Panc1 (cell line): ENCODE data around the gene IFNL4. TPM values are rescaled to one million over a fixed set of nuclear protein-coding genes. Genes with fewer than 3 reads are reported as not detected.

Experiments used
- ATAC-seq: fragments of 200-7000 bp; cut with Tn5 transposase; 2 replicates; pipeline ENCODE4 v1.9.1; 2020; ENCODE audit warnings: mild to moderate bottlenecking, moderate library complexity
- BruUV-seq: library from RNA; stranded (reverse); fragments of 400-500 nt; replicated peaks from 2 replicates; lab custom pipeline; 2021; lab: Mats Ljungman, UMichigan
- CTCF ChIA-PET: fragments of 300-600 bp; sonication (Branson Sonifier 250); formaldehyde crosslinking; loops from one replicate; lab custom pipeline; 2022; ENCODE audit warnings: antibody characterized with exemption; lab: Charles Lee
- POLR2A ChIA-PET: fragments of 300-600 bp; sonication (Branson Sonifier 250); formaldehyde crosslinking; loops from one replicate; lab custom pipeline; 2022; ENCODE audit warnings: antibody characterized with exemption; lab: Charles Lee
- DNase-seq: peaks from one replicate; pipeline ENCODE4 v3.0.0-alpha.2; 2010; ENCODE audit warnings: low read depth, low spot score
- H3K27ac ChIP-seq: 2 replicates; pipeline ENCODE4 v1.5.1; 2011; ENCODE audit warnings: mild to moderate bottlenecking, low read length, inconsistent platforms
- H3K27me3 ChIP-seq: fragments of 200-500 bp; sonication (Bioruptor generic); 2 replicates; pipeline ENCODE4 v1.6.0; 2014; ENCODE audit warnings: low read length, inconsistent platforms; ENCODE audit not compliant: control insufficient read depth, insufficient read depth
- H3K36me3 ChIP-seq: fragments of 200-500 bp; sonication (Bioruptor generic); 2 replicates; pipeline ENCODE4 v1.5.1; 2014; ENCODE audit warnings: inconsistent platforms, mild to moderate bottlenecking, low read length, moderate library complexity; ENCODE audit not compliant: control insufficient read depth, insufficient read depth
- H3K4me1 ChIP-seq: 2 replicates; pipeline ENCODE4 v1.5.1; 2011; ENCODE audit warnings: inconsistent platforms, mild to moderate bottlenecking, low read length, moderate library complexity; ENCODE audit not compliant: control insufficient read depth, insufficient read depth
- H3K4me3 ChIP-seq, 2 experiments: 2 replicates each; pipeline ENCODE4 v1.5.1; 2011 to 2012; ENCODE audit warnings: low read depth in 2 of 2, low read length in 2 of 2, mild to moderate bottlenecking in 2 of 2, inconsistent platforms in 1 of 2, moderate library complexity in 1 of 2
- H3K9me3 ChIP-seq: fragments of 200-500 bp; sonication (Bioruptor generic); 2 replicates; pipeline ENCODE4 v1.5.1; 2014; ENCODE audit warnings: low read depth, mild to moderate bottlenecking, inconsistent platforms, low read length, moderate library complexity; ENCODE audit not compliant: control insufficient read depth, insufficient read depth
- POLR2AphosphoS5 ChIP-seq: IDR thresholded peaks from 2 replicates; pipeline ENCODE4 v1.6.1; 2012; ENCODE audit warnings: mild to moderate bottlenecking, low read depth, low read length, moderate library complexity
- SIN3A ChIP-seq: IDR thresholded peaks from 2 replicates; pipeline ENCODE4 v1.6.1; 2012; ENCODE audit warnings: low read depth, mild to moderate bottlenecking, low read length, moderate library complexity, borderline replicate concordance; ENCODE audit not compliant: insufficient read depth
- TCF7L2 ChIP-seq: IDR thresholded peaks from 2 replicates; pipeline ENCODE4 v1.6.1; 2011; ENCODE audit warnings: mild to moderate bottlenecking, low read depth, low read length, inconsistent platforms
- in situ Hi-C: cut with HindIII; loops from 2 replicates; pipeline ENCODE4 v1.10.0; 2016; ENCODE audit warnings: low sequenced_read_pairs, low pct_unique_long_range_greater_than_20kb
- intact Hi-C: fragments of 100-400 bp; cut with micrococcal nuclease; formaldehyde crosslinking; loops from one replicate; pipeline ENCODE4 v1.10.0; 2022; ENCODE audit not compliant: unreplicated experiment
- total RNA-seq: library from RNA; stranded (reverse); gene quantifications from one replicate; pipeline ENCODE4 v1.2.1, GENCODE V29; 2021; ENCODE audit not compliant: unreplicated experiment
- TF ChIP-seq, protein P1 (sequence below): fragments of 450-650 bp; IDR thresholded peaks from 2 replicates; pipeline ENCODE4 v1.5.1; 2017; ENCODE audit warnings: mild to moderate bottlenecking
- TF ChIP-seq, protein P2 (sequence below), 2 experiments: IDR thresholded peaks; 2 replicates each; pipeline ENCODE4 v1.6.1; 2011 to 2012; ENCODE audit warnings: low read depth in 2 of 2, control low read depth in 1 of 2, low read length in 1 of 2, mild to moderate bottlenecking in 1 of 2, moderate library complexity in 1 of 2; ENCODE audit not compliant: insufficient read depth in 1 of 2

Gene IFNL4
- total RNA-seq, 1 experiment from 2014 or later: not detected

DNA sequence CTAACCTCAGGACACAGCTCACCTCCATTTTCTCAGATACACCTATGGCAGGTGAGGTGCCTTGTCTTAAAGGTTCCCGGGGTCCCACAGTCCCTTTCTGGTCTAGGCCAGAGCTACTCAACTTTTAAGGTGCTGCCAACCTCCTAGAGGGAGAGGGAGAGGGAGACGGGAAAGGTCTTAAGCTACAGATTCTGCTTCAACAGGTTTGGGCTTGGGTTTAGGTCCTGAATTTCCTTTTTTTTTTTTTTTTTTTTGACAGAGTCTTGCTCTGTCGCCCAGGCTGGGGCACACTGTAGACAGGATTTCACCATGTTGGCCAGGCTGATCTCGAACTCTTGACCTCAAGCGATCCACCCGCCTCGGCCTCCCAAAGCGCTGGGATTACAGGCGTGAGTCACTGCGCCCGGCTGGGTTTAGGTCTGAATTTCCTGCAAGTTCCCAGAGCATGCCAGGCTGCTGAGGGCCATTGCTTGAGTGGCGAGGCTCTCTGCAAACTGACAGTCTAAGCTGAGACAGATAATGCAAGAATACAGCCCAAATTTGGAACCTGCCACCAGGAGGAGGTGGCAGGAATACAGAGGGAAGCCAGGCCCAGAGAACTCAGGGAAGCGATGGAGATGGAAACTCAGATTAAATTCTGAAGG, 36.8 kb downstream of the IFNL4 start:
- ChIA-PET CTCF (interaction anchor here (0.5 to 5.5 kb wide), 20 partner anchors 9 to 559 kb away, joined by 3 to 78 read pairs (median 4); no protein-coding TSS in a partner anchor), POLR2A (interaction anchor here (0.6 to 0.8 kb wide), 5 partner anchors 9 to 576 kb away, joined by 3 to 7 read pairs (median 3); no protein-coding TSS in a partner anchor)
- Histone ChIP-seq H3K4me3 (no peak overlapping the region), H3K27me3 (no peaks in the 10 kb centered on the region), H3K9me3 (no peaks in the 10 kb centered on the region), H3K27ac (no peak overlapping the region), H3K36me3 (no peaks in the 10 kb centered on the region), H3K4me1 (no peaks in the 10 kb centered on the region)
- BruUV-seq: no TSS peak
- ATAC-seq (peak; percentile 54), DNase-seq (no peak)
- in situ Hi-C loops (no loop called here), intact Hi-C loops (loop anchor here (1.0 to 5.0 kb wide), 2 partner anchors 116 to 200 kb away; partner anchors contain the start of gene PLEKHG2)
- TF ChIP-seq TCF7L2 (no peak), SIN3A (no peak), POLR2AphosphoS5 (no peak)
- TF ChIP-seq, protein P1, sequence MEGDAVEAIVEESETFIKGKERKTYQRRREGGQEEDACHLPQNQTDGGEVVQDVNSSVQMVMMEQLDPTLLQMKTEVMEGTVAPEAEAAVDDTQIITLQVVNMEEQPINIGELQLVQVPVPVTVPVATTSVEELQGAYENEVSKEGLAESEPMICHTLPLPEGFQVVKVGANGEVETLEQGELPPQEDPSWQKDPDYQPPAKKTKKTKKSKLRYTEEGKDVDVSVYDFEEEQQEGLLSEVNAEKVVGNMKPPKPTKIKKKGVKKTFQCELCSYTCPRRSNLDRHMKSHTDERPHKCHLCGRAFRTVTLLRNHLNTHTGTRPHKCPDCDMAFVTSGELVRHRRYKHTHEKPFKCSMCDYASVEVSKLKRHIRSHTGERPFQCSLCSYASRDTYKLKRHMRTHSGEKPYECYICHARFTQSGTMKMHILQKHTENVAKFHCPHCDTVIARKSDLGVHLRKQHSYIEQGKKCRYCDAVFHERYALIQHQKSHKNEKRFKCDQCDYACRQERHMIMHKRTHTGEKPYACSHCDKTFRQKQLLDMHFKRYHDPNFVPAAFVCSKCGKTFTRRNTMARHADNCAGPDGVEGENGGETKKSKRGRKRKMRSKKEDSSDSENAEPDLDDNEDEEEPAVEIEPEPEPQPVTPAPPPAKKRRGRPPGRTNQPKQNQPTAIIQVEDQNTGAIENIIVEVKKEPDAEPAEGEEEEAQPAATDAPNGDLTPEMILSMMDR: no peak
- TF ChIP-seq, protein P2, sequence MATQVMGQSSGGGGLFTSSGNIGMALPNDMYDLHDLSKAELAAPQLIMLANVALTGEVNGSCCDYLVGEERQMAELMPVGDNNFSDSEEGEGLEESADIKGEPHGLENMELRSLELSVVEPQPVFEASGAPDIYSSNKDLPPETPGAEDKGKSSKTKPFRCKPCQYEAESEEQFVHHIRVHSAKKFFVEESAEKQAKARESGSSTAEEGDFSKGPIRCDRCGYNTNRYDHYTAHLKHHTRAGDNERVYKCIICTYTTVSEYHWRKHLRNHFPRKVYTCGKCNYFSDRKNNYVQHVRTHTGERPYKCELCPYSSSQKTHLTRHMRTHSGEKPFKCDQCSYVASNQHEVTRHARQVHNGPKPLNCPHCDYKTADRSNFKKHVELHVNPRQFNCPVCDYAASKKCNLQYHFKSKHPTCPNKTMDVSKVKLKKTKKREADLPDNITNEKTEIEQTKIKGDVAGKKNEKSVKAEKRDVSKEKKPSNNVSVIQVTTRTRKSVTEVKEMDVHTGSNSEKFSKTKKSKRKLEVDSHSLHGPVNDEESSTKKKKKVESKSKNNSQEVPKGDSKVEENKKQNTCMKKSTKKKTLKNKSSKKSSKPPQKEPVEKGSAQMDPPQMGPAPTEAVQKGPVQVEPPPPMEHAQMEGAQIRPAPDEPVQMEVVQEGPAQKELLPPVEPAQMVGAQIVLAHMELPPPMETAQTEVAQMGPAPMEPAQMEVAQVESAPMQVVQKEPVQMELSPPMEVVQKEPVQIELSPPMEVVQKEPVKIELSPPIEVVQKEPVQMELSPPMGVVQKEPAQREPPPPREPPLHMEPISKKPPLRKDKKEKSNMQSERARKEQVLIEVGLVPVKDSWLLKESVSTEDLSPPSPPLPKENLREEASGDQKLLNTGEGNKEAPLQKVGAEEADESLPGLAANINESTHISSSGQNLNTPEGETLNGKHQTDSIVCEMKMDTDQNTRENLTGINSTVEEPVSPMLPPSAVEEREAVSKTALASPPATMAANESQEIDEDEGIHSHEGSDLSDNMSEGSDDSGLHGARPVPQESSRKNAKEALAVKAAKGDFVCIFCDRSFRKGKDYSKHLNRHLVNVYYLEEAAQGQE (IDR thresholded peaks at IDR 0.05; ENCODE audit: insufficient read depth in 1 of 2, low read depth in 2 of 2, low read length in 1 of 2): no peak

DNA sequence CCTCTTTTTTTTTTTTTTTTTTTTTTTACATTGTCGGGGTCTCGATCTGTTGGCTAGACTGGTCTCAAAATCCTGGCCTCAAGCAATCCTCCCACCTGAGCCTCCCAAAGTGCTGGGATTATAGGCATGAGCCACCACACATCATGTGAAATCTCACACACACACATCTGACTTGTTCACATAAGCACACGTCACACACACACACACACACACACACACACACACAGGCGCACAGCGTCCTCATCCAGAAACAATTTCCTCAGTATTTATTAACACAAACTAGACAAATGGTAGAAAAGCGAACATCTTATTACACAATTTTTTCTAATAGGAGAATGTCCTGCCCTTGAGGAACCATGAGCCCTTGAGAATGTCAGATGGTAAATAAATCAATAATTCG, 39.5 kb downstream of the IFNL4 start:
- TF ChIP-seq TCF7L2: no peak
- TF ChIP-seq, protein P1: no peak
- no peak for TF ChIP-seq POLR2AphosphoS5
- TF ChIP-seq, protein P2 (IDR thresholded peaks at IDR 0.05; ENCODE audit: insufficient read depth in 1 of 2, low read depth in 2 of 2, low read length in 1 of 2): no peak
- no peak for TF ChIP-seq SIN3A
- H3K36me3 ChIP-seq: no peaks in the 10 kb centered on the region
- intact Hi-C loops (no loop called here), in situ Hi-C loops (no loop called here)
- H3K4me1 ChIP-seq: no peaks in the 10 kb centered on the region
- no peak overlapping the region for H3K4me3 ChIP-seq
- no peak overlapping the region for H3K27ac ChIP-seq
- DNase-seq: no peak
- no peak for ATAC-seq
- ChIA-PET POLR2A (interaction anchor here (0.6 kb wide), 1 partner anchor 100 kb away, joined by 3 read pairs; no protein-coding TSS in a partner anchor), CTCF (interaction anchor here (0.7 to 1.1 kb wide), 3 partner anchors 104 to 583 kb away, joined by 4 to 9 read pairs (median 5); no protein-coding TSS in a partner anchor)
- BruUV-seq: no TSS peak
- no peaks in the 10 kb centered on the region for H3K27me3 ChIP-seq
- H3K9me3 ChIP-seq: no peaks in the 10 kb centered on the region
